ENCODE measurements around the gene JPT2.

JPT2 gene

GRCh38 chr16:1647856-1648255 is 30.2 kb upstream of the JPT2 start:
- Histone ChIP-seq H3K9ac (ENCODE audit: low read length) (no peak overlapping the region), H3K27me3 (ENCODE audit: low read length) (no peaks in the 10 kb centered on the region), H2AFZ (ENCODE audit: low read depth, low read length, severe bottlenecking) (no peak overlapping the region), H4K20me1 (ENCODE audit: low read depth, low read length) (no peaks in the 10 kb centered on the region), H3K79me2 (ENCODE audit: insufficient read depth, low read length) (no peaks in the 10 kb centered on the region), H3F3A (ENCODE audit: insufficient read depth) (no peaks in the 10 kb centered on the region), H3K4me2 (ENCODE audit: low read depth, low read length, poor library complexity, severe bottlenecking) (no peak overlapping the region), H3K27ac (ENCODE audit: low read depth, low read length) (no peak overlapping the region), H3K9me3 (ENCODE audit: insufficient read depth, low read length) (no peaks in the 10 kb centered on the region), H3K36me3 (ENCODE audit: low read length) (no peaks in the 10 kb centered on the region), H3K9me2 (replicated peaks; ENCODE audit: insufficient read depth, low read length) (no peaks in the 10 kb centered on the region), H3K4me3 (ENCODE audit: insufficient read depth, low read length, poor library complexity, severe bottlenecking) (no peak overlapping the region)
- TF ChIP-seq EZH2phosphoT487 (conservative IDR thresholded peaks at IDR 0.05; ENCODE audit: low read length) (no peak), CTCF (IDR thresholded peaks at IDR 0.05; ENCODE audit: insufficient read depth, low read length, poor library complexity, severe bottlenecking) (no peak)

- TF ChIP-seq EZH2phosphoT487 (conservative IDR thresholded peaks at IDR 0.05; ENCODE audit: low read length): no peak
- TF ChIP-seq CTCF (IDR thresholded peaks at IDR 0.05; ENCODE audit: insufficient read depth, low read length, poor library complexity, severe bottlenecking): no peak
- no peak overlapping the region for H3K27ac ChIP-seq (ENCODE audit: low read depth, low read length)
- H3K9me3 ChIP-seq (ENCODE audit: insufficient read depth, low read length): no peaks in the 10 kb centered on the region
- H3K36me3 ChIP-seq (ENCODE audit: low read length): no peaks in the 10 kb centered on the region
- H3F3A ChIP-seq (ENCODE audit: insufficient read depth): no peaks in the 10 kb centered on the region
- no peak overlapping the region for H2AFZ ChIP-seq (ENCODE audit: low read depth, low read length, severe bottlenecking)
- no peaks in the 10 kb centered on the region for H3K27me3 ChIP-seq (ENCODE audit: low read length)
- no peaks in the 10 kb centered on the region for H3K9me2 ChIP-seq (replicated peaks; ENCODE audit: insufficient read depth, low read length)
- H3K4me3 ChIP-seq (ENCODE audit: insufficient read depth, low read length, poor library complexity, severe bottlenecking): no peak overlapping the region
- H3K9ac ChIP-seq (ENCODE audit: low read length): no peak overlapping the region
- no peaks in the 10 kb centered on the region for H3K79me2 ChIP-seq (ENCODE audit: insufficient read depth, low read length)
- H4K20me1 ChIP-seq (ENCODE audit: low read depth, low read length): no peaks in the 10 kb centered on the region
- H3K4me2 ChIP-seq (ENCODE audit: low read depth, low read length, poor library complexity, severe bottlenecking): no peak overlapping the region
Measured at GRCh38 chr16:1650131-1650530, 27.9 kb upstream of the JPT2 start.

GRCh38 chr16:1651094-1651973 is 26.7 kb upstream of the JPT2 start:
- no peaks in the 10 kb centered on the region for H3K36me3 ChIP-seq (ENCODE audit: low read length)
- no peak overlapping the region for H2AFZ ChIP-seq (ENCODE audit: low read depth, low read length, severe bottlenecking)
- H3K9me2 ChIP-seq (replicated peaks; ENCODE audit: insufficient read depth, low read length): no peaks in the 10 kb centered on the region
- H3K9ac ChIP-seq (ENCODE audit: low read length): no peak overlapping the region
- H3K27me3 ChIP-seq (ENCODE audit: low read length): no peaks in the 10 kb centered on the region
- no peak overlapping the region for H3K4me2 ChIP-seq (ENCODE audit: low read depth, low read length, poor library complexity, severe bottlenecking)
- H3K9me3 ChIP-seq (ENCODE audit: insufficient read depth, low read length): no peaks in the 10 kb centered on the region
- TF ChIP-seq EZH2phosphoT487 (conservative IDR thresholded peaks at IDR 0.05; ENCODE audit: low read length): no peak
- no peak for TF ChIP-seq CTCF (IDR thresholded peaks at IDR 0.05; ENCODE audit: insufficient read depth, low read length, poor library complexity, severe bottlenecking)
- no peaks in the 10 kb centered on the region for H3F3A ChIP-seq (ENCODE audit: insufficient read depth)
- H3K79me2 ChIP-seq (ENCODE audit: insufficient read depth, low read length): no peaks in the 10 kb centered on the region
- no peak overlapping the region for H3K27ac ChIP-seq (ENCODE audit: low read depth, low read length)
- no peaks in the 10 kb centered on the region for H4K20me1 ChIP-seq (ENCODE audit: low read depth, low read length)
- H3K4me3 ChIP-seq (ENCODE audit: insufficient read depth, low read length, poor library complexity, severe bottlenecking): no peak overlapping the region

Measured in SU-DHL-6 (cell line).